NCI-H187 treated with DMSO at 0.1 percent for 48 hours (cell line): ENCODE results near the gene ANTXRL.
"Not testable (repeated sequence)": the region's sequence is repeated elsewhere in the genome, so short reads cannot be mapped to it uniquely, and the experiment has no call there.

Source experiments
- DNase-seq: peaks from one replicate; lab custom pipeline; 2025; lab: John Stamatoyannopoulos, UW

Gene ANTXRL

GRCh38 chr10:46254467-46254866, 32.3 kb upstream of the ANTXRL start:
- no peak for DNase-seq

- not testable (repeated sequence) for DNase-seq
These were observed 31.6 kb upstream of the ANTXRL start for GRCh38 chr10:46255210-46255609.

GRCh38 chr10:46255801-46256747, 30.7 kb upstream of the ANTXRL start:
- DNase-seq: no peak

- no peak for DNase-seq
These were observed 29.7 kb upstream of the ANTXRL start for GRCh38 chr10:46257099-46257498.

GRCh38 chr10:46262906-46263560, 23.8 kb upstream of the ANTXRL start:
- not testable (repeated sequence) for DNase-seq

- no peak for DNase-seq
These were observed 22.9 kb upstream of the ANTXRL start for GRCh38 chr10:46263831-46264268.

- no peak for DNase-seq
These were observed 22.5 kb upstream of the ANTXRL start for GRCh38 chr10:46264336-46264735.

- no peak for DNase-seq
These were observed 21.9 kb upstream of the ANTXRL start for GRCh38 chr10:46264737-46265368.

- DNase-seq: not testable (repeated sequence)
These were observed 21.1 kb upstream of the ANTXRL start for GRCh38 chr10:46265566-46266305.

- DNase-seq: no peak
These were observed 20.4 kb upstream of the ANTXRL start for GRCh38 chr10:46266306-46266985.

GRCh38 chr10:46267132-46267985, 19.4 kb upstream of the ANTXRL start:
- DNase-seq: no peak

GRCh38 chr10:46268076-46268881, 18.5 kb upstream of the ANTXRL start:
- no peak for DNase-seq

- DNase-seq: not testable (repeated sequence)
These were observed 17.2 kb upstream of the ANTXRL start for GRCh38 chr10:46269554-46270053.

GRCh38 chr10:46270086-46270811, 16.5 kb upstream of the ANTXRL start:
- DNase-seq: no peak

GRCh38 chr10:46270963-46271530, 15.8 kb upstream of the ANTXRL start:
- not testable (repeated sequence) for DNase-seq

- not testable (repeated sequence) for DNase-seq
These were observed 14.8 kb upstream of the ANTXRL start for GRCh38 chr10:46271795-46272499.

GRCh38 chr10:46272863-46273415, 13.9 kb upstream of the ANTXRL start:
- DNase-seq: no peak
